SK-N-MC (cell line): Measurements from ENCODE around the gene ADGRA1.

Experiments used
- EZH2 ChIP-seq: fragments of 200-600 bp; sonication (generic); IDR thresholded peaks from one replicate; pipeline ENCODE4 v1.6.1; 2017; ENCODE audit warnings: antibody characterized with exemption
- POLR2AphosphoS5 ChIP-seq: IDR thresholded peaks from 2 replicates; pipeline ENCODE4 v1.6.1; 2012; ENCODE audit warnings: mild to moderate bottlenecking, low read depth, low read length, borderline replicate concordance

DNA sequence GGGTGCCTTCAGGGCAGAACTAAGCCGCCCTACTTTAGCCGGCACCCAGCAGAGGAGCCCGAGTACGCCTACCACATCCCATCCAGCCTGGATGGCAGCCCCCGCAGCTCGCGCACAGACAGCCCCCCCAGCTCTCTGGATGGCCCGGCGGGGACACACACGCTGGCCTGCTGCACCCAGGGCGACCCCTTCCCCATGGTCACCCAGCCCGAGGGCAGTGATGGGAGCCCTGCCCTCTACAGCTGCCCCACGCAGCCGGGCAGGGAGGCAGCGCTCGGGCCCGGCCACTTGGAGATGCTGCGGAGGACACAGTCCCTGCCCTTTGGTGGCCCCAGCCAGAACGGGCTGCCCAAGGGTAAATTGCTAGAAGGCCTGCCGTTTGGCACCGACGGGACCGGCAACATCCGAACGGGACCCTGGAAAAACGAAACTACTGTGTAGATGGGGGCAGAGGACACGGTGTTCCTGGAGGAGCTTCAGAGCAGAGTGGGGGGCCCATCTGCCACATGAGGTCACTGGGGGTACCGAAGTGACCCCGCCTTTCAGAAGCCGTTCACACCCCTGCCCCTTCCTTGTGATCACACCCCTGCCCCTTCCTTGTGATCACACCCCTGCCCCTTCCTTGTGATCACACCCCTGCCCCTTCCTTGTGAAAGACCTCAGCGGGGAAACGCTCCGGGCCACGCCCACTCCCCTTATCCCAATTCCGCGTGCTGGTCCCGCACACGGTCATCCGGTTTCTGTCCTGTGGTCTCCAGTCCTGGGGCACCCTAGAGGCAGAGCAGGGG is 41.5 kb downstream of the ADGRA1 start:
- no peak for TF ChIP-seq EZH2
- TF ChIP-seq POLR2AphosphoS5 = no peak
